HCT116 (cell line): Measurements from ENCODE around the gene RBBP8NL. TPM values are rescaled to one million over a fixed set of nuclear protein-coding genes. Genes with fewer than 3 reads are reported as not detected.

Source experiments
- ATAC-seq: fragments of 200-7000 bp; cut with Tn5 transposase; 2 replicates; pipeline ENCODE4 v1.9.1; 2020; ENCODE audit warnings: mild to moderate bottlenecking, moderate library complexity
- BruUV-seq: library from RNA; stranded (reverse); fragments of 400-500 nt; replicated peaks from 2 replicates; lab custom pipeline; 2021; lab: Mats Ljungman, UMichigan
- CTCF ChIA-PET: fragments of 300-600 bp; sonication (Branson Sonifier 250); formaldehyde crosslinking; loops from one replicate; lab custom pipeline; 2021; ENCODE audit warnings: antibody characterized with exemption; lab: Charles Lee
- POLR2A ChIA-PET: fragments of 300-600, 350-600 bp; sonication (Branson Sonifier 250); formaldehyde crosslinking; loops from one replicate; lab custom pipeline; 2021; ENCODE audit warnings: antibody characterized with exemption; lab: Charles Lee
- RAD21 ChIA-PET, 2 experiments: fragments of 300-600 bp; sonication (Branson Sonifier 250); formaldehyde crosslinking; loops; one replicate each; lab custom pipeline; 2023; ENCODE audit warnings: low total read pairs in 2 of 2; ENCODE audit not compliant: uncharacterized antibody in 2 of 2, unreplicated experiment in 2 of 2, low non-redundant PET in 1 of 2; lab: Charles Lee
- DNase-seq: peaks from one replicate; pipeline ENCODE4 v3.0.0-alpha.2; 2010; ENCODE audit warnings: low read depth, low spot score
- H2AFZ ChIP-seq: fragments of 200-600 bp; shearing (Covaris generic), sonication (generic); 2 replicates; pipeline ENCODE4 v1.6.1; 2017; ENCODE audit warnings: low read depth, mixed run types, mixed read lengths, antibody characterized with exemption, low read length; ENCODE audit not compliant: poor library complexity, severe bottlenecking
- H3K27ac ChIP-seq: 2 replicates; pipeline ENCODE4 v1.5.1; 2012; ENCODE audit warnings: low read depth, low read length
- H3K27me3 ChIP-seq: fragments of 200-600 bp; sonication (generic); 2 replicates; pipeline ENCODE4 v1.6.1; 2016; ENCODE audit warnings: mixed run types, low read length, mixed read lengths; ENCODE audit not compliant: insufficient read depth
- H3K36me3 ChIP-seq, 2 experiments: fragments of 200-500 bp in 1 of 2; fragments of 200-600 bp in 1 of 2; sonication (Bioruptor generic) in 1 of 2; sonication (generic) in 1 of 2; 2 replicates each; pipeline versions ENCODE4 v1.5.1 to v1.6.1; 2014 to 2016; ENCODE audit warnings: low read length in 2 of 2, inconsistent platforms in 1 of 2, mixed read lengths in 1 of 2, mixed run types in 1 of 2; ENCODE audit not compliant: insufficient read depth in 2 of 2, control insufficient read depth in 1 of 2
- H3K4me1 ChIP-seq, 2 experiments: fragments of 200-600 bp in 1 of 2; sonication (generic) in 1 of 2; 2 replicates each; pipeline versions ENCODE4 v1.5.1 to v1.6.1; 2012 to 2017; ENCODE audit warnings: low read length in 2 of 2, inconsistent platforms in 1 of 2, mild to moderate bottlenecking in 1 of 2, mixed read lengths in 1 of 2, mixed run types in 1 of 2, moderate library complexity in 1 of 2; ENCODE audit not compliant: insufficient read depth in 2 of 2, control insufficient read depth in 1 of 2
- H3K4me2 ChIP-seq: fragments of 200-600 bp; sonication (generic); 2 replicates; pipeline ENCODE4 v1.6.1; 2017; ENCODE audit warnings: mixed run types, low read length, mixed read lengths
- H3K4me3 ChIP-seq, 2 experiments: fragments of 200-600 bp in 1 of 2; sonication (generic) in 1 of 2; replicated peaks in 1 of 2; 2 replicates each; pipeline ENCODE4 v1.5.1; 2011 to 2016; ENCODE audit warnings: low read length in 2 of 2, control low read depth in 1 of 2, low read depth in 1 of 2, mild to moderate bottlenecking in 1 of 2, mixed read lengths in 1 of 2, mixed run types in 1 of 2
- H3K79me2 ChIP-seq: fragments of 200-600 bp; sonication (generic); 2 replicates; pipeline ENCODE4 v1.6.1; 2017; ENCODE audit warnings: mild to moderate bottlenecking, mixed run types, low read length, moderate library complexity, mixed read lengths; ENCODE audit not compliant: insufficient read depth
- H3K9ac ChIP-seq: fragments of 200-600 bp; sonication (generic); 2 replicates; pipeline ENCODE4 v1.6.1; 2016; ENCODE audit warnings: low read length, mixed read lengths
- H3K9me2 ChIP-seq: fragments of 200-600 bp; sonication (generic), shearing (Covaris generic); 2 replicates; pipeline ENCODE4 v1.6.1; 2017; ENCODE audit warnings: mixed run types, mild to moderate bottlenecking, moderate library complexity; ENCODE audit not compliant: insufficient read depth
- H3K9me3 ChIP-seq, 2 experiments: fragments of 200-500 bp in 1 of 2; fragments of 200-600 bp in 1 of 2; sonication (Bioruptor generic) in 1 of 2; sonication (generic) in 1 of 2; 2 replicates each; pipeline ENCODE4 v1.6.1; 2014 to 2017; ENCODE audit warnings: low read length in 2 of 2, mixed read lengths in 2 of 2, inconsistent platforms in 1 of 2, low read depth in 1 of 2, mild to moderate bottlenecking in 1 of 2, mixed run types in 1 of 2, moderate library complexity in 1 of 2; ENCODE audit not compliant: control insufficient read depth in 1 of 2, insufficient read depth in 1 of 2
- H4K20me1 ChIP-seq: fragments of 200-600 bp; sonication (generic), shearing (Covaris generic); 2 replicates; pipeline ENCODE4 v1.6.1; 2017; ENCODE audit warnings: mixed run types, mild to moderate bottlenecking, moderate library complexity; ENCODE audit not compliant: insufficient read depth
- CEBPB ChIP-seq: IDR thresholded peaks from 2 replicates; pipeline ENCODE4 v1.6.1; 2012; ENCODE audit warnings: low read depth
- EGR1 ChIP-seq: IDR thresholded peaks from 2 replicates; pipeline ENCODE4 v1.6.1; 2012; ENCODE audit warnings: low read depth
- ELF1 ChIP-seq: IDR thresholded peaks from 2 replicates; pipeline ENCODE4 v1.6.1; 2012; ENCODE audit warnings: low read depth, borderline replicate concordance
- RAD21 ChIP-seq: IDR thresholded peaks from 2 replicates; pipeline ENCODE4 v1.6.1; 2012; ENCODE audit warnings: low read depth, mild to moderate bottlenecking
- SRF ChIP-seq: IDR thresholded peaks from 2 replicates; pipeline ENCODE4 v1.6.1; 2012; ENCODE audit warnings: low read depth
- ZFX ChIP-seq: fragments of 450-650 bp; IDR thresholded peaks from 2 replicates; pipeline ENCODE4 v1.6.1; 2017
- ZNF274 ChIP-seq: fragments of 200-500 bp; sonication (Bioruptor generic); IDR thresholded peaks from 2 replicates; pipeline ENCODE4 v1.6.1; 2014; ENCODE audit warnings: mild to moderate bottlenecking, low read depth, low read length, inconsistent platforms
- intact Hi-C: fragments of 100-400 bp; cut with micrococcal nuclease; formaldehyde crosslinking; loops from 2 replicates; pipeline ENCODE4 v1.10.0; 2022
- total RNA-seq: library from RNA; stranded (reverse); gene quantifications from one replicate; pipeline ENCODE4 v1.2.1, GENCODE V29; 2021; ENCODE audit not compliant: unreplicated experiment
- TF ChIP-seq, protein P1 (sequence below): IDR thresholded peaks from 2 replicates; pipeline ENCODE4 v1.6.1; 2012
- TF ChIP-seq, protein P2 (sequence below): IDR thresholded peaks from 2 replicates; pipeline ENCODE4 v1.6.1; 2011; ENCODE audit warnings: mild to moderate bottlenecking, low read length, moderate library complexity; ENCODE audit not compliant: insufficient replicate concordance; ENCODE audit errors: extremely low read depth

Gene RBBP8NL
- total RNA-seq, 1 experiment from 2014 or later = 0.59 TPM

DNA sequence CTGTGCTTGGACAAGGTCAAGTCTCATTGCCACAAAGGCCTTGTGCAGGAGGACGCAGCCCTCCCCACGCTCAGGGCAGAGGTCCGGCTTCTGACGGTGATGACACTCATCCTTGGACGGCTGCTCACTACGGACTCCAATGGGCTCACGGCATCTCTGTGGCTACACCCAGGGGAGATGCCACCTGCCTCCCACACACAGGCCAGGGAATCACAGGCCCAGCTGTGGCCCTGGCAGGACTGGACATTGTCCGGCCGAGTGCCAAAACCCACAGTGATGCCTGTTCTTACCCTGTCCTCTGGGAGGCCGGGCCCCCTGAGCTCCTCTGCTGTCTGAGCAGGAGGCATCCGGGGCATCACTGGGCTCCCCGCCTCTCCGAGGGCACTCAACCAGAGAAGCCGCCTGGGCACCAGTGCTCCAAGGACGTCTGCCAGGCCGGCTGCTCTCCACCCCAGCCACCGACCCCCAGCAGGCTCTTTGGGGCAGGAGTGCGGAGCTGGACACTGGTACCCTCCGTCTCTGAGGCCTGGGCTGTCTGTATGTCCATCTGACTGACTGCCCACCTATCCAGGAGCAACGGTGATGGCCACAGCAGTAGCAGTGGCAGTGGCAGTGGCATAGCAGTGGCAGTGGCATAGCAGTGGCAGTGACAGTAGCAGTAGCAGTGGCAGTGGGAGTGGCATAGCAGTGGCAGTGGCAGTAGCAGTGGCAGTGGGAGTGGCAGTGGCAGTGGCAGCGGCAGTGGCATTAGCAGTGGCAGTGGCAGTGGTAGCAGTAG lies 1.9 kb downstream of the RBBP8NL start:
- ChIA-PET CTCF (interaction anchor here (1.2 to 2.3 kb wide), 2 partner anchors 15 to 75 kb away, joined by 3 to 7 read pairs; no protein-coding TSS in a partner anchor), RAD21 (no interaction called here), POLR2A (no interaction called here)
- intact Hi-C loops = no loop called here
- ATAC-seq (no peak), DNase-seq (no peak)
- Histone ChIP-seq H3K9me3 (no peaks in the 10 kb centered on the region), H3K9ac (no peak overlapping the region), H4K20me1 (no peaks in the 10 kb centered on the region), H3K79me2 (no peaks in the 10 kb centered on the region), H3K36me3 (no peaks in the 10 kb centered on the region), H2AFZ (no peak overlapping the region), H3K9me2 (no peaks in the 10 kb centered on the region), H3K27ac (no peak overlapping the region; the same call in 1 of the 2 replicates), H3K4me1 (peaks cover 29 to 39% of the 10 kb centered on the region in 2 experiments), H3K4me2 (no peak overlapping the region), H3K4me3 (no peak overlapping the region), H3K27me3 (no peaks in the 10 kb centered on the region)
- no TSS peak for BruUV-seq
- TF ChIP-seq CEBPB (no peak), EGR1 (no peak), SRF (no peak), ZFX (no peak), RAD21 (no peak)

DNA sequence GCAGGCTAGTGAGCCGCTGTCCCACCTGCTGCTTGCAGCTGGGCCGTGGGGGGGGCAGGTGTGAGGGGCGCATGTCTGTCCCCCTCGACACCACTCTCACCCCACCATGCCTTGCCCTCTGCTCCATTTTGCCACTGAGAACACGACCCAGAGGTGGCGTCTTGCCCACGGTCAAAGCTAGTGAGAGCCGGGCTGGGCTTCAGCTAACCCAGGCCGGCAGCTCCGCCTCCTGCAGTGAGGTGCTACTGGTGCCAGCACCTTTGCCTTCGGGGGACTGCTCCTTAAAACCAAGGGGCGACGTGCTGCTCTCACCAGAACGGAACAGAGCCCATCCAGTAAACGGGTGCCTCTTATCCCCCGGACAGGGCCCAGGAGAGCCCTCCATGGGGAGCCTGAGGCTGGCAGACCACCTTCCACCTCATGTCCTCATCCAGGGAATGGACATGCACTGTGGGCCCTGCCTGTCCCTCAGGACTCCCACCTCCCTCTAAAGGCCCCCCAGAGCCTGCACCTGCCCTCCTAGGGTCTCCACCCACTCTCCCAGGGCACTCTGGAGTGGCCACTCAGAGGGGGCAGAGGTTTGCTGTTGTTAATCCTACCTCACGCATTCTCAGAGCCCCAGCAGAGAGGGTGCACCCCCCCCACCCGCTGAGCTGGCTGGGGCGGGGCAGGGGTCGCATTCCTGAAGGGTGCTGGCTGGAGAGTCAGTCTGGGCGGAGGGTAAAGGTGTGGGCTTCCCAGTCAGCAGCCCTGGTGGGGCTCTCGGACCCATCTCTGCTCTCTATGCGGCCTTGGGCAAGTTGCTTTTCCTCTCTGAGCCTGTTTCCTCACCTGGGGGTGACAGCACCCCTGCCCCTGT lies 2.9 kb downstream of the RBBP8NL start:
- CTCF ChIA-PET = interaction anchor here (1.2 kb wide), 1 partner anchor 76 kb away, joined by 3 read pairs; no protein-coding TSS in a partner anchor
- no peaks in the 10 kb centered on the region for H3K79me2 ChIP-seq
- no peak overlapping the region for H3K9ac ChIP-seq
- H3K36me3 ChIP-seq = no peaks in the 10 kb centered on the region
- no peak overlapping the region for H3K27ac ChIP-seq
- DNase-seq = no peak
- H3K4me2 ChIP-seq = no peak overlapping the region
- H3K9me2 ChIP-seq = no peaks in the 10 kb centered on the region
- no TSS peak for BruUV-seq
- no peaks in the 10 kb centered on the region for H4K20me1 ChIP-seq
- H3K27me3 ChIP-seq = no peaks in the 10 kb centered on the region
- TF ChIP-seq ZFX = no peak
- TF ChIP-seq, protein P1, sequence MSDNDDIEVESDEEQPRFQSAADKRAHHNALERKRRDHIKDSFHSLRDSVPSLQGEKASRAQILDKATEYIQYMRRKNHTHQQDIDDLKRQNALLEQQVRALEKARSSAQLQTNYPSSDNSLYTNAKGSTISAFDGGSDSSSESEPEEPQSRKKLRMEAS = no peak
- no peak for TF ChIP-seq ELF1
- no peak for TF ChIP-seq ZNF274
- TF ChIP-seq, protein P2, sequence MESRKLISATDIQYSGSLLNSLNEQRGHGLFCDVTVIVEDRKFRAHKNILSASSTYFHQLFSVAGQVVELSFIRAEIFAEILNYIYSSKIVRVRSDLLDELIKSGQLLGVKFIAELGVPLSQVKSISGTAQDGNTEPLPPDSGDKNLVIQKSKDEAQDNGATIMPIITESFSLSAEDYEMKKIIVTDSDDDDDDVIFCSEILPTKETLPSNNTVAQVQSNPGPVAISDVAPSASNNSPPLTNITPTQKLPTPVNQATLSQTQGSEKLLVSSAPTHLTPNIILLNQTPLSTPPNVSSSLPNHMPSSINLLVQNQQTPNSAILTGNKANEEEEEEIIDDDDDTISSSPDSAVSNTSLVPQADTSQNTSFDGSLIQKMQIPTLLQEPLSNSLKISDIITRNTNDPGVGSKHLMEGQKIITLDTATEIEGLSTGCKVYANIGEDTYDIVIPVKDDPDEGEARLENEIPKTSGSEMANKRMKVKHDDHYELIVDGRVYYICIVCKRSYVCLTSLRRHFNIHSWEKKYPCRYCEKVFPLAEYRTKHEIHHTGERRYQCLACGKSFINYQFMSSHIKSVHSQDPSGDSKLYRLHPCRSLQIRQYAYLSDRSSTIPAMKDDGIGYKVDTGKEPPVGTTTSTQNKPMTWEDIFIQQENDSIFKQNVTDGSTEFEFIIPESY = no peak
- TF ChIP-seq, all 23 proteins: peak for 0
- H2AFZ ChIP-seq = no peak overlapping the region
- peaks cover 29 to 39% of the 10 kb centered on the region in 2 experiments for H3K4me1 ChIP-seq
- H3K4me3 ChIP-seq = no peak overlapping the region
- ChIA-PET RAD21 (no interaction called here), POLR2A (no interaction called here)
- no peaks in the 10 kb centered on the region for H3K9me3 ChIP-seq
- intact Hi-C loops = no loop called here
- no peak for ATAC-seq
